WTC11 (cell line): ENCODE data around the gene SLC24A3. TPM values are rescaled to one million over a fixed set of nuclear protein-coding genes. Genes with fewer than 3 reads are reported as not detected.

Source experiments
- ATAC-seq: fragments of 200-7000 bp; cut with Tn5 transposase; 2 replicates; pipeline ENCODE4 v1.10.0; 2021; ENCODE audit warnings: mild to moderate bottlenecking, moderate library complexity
- CTCF ChIA-PET: fragments of 300-600 bp; sonication (Branson Sonifier 250); formaldehyde crosslinking; loops from one replicate; lab custom pipeline; 2021; ENCODE audit warnings: antibody characterized with exemption; lab: Charles Lee
- POLR2A ChIA-PET: fragments of 350-600 bp; sonication (Branson Sonifier 250); formaldehyde crosslinking; loops from one replicate; lab custom pipeline; 2021; ENCODE audit warnings: antibody characterized with exemption; lab: Charles Lee
- DNase-seq: peaks from one replicate; pipeline ENCODE4 v3.0.0; 2021; ENCODE audit warnings: low spot score
- H3K27ac Mint-ChIP-seq: 2 replicates; pipeline ENCODE4 v1.8.0; 2021; ENCODE audit warnings: mixed read lengths
- H3K27me3 Mint-ChIP-seq: 2 replicates; pipeline ENCODE4 v1.8.0; 2021; ENCODE audit warnings: low read depth, mild to moderate bottlenecking, moderate library complexity, mixed read lengths
- H3K36me3 Mint-ChIP-seq: 2 replicates; pipeline ENCODE4 v1.8.0; 2021; ENCODE audit warnings: mixed read lengths
- H3K4me1 Mint-ChIP-seq: 2 replicates; pipeline ENCODE4 v1.8.0; 2022; ENCODE audit warnings: mixed read lengths
- H3K4me3 Mint-ChIP-seq: 2 replicates; pipeline ENCODE4 v1.8.0; 2021; ENCODE audit warnings: mild to moderate bottlenecking, moderate library complexity, mixed read lengths
- H3K9me3 Mint-ChIP-seq: 2 replicates; pipeline ENCODE4 v1.8.0; 2021; ENCODE audit warnings: mixed read lengths
- ATF3 ChIP-seq: sonication (generic); formaldehyde crosslinking; conservative IDR thresholded peaks from 2 replicates; pipeline ENCODE4 v1.8.1; 2022; ENCODE audit warnings: mild to moderate bottlenecking, missing genetic modification reagents
- E2F5 ChIP-seq: sonication (generic); formaldehyde crosslinking; IDR thresholded peaks from 2 replicates; pipeline ENCODE4 v1.8.1; 2022; ENCODE audit warnings: mild to moderate bottlenecking, moderate library complexity, missing genetic modification reagents
- ESRRA ChIP-seq: sonication (generic); formaldehyde crosslinking; IDR thresholded peaks from 2 replicates; pipeline ENCODE4 v1.8.1; 2022; ENCODE audit warnings: mild to moderate bottlenecking, missing genetic modification reagents, borderline replicate concordance
- FOXP1 ChIP-seq: sonication (generic); formaldehyde crosslinking; IDR thresholded peaks from 2 replicates; pipeline ENCODE4 v1.8.0; 2022; ENCODE audit warnings: missing genetic modification reagents, mild to moderate bottlenecking, moderate library complexity, borderline replicate concordance
- GABPB1 ChIP-seq: sonication (generic); formaldehyde crosslinking; IDR thresholded peaks from 2 replicates; pipeline ENCODE4 v1.8.1; 2023; ENCODE audit warnings: mild to moderate bottlenecking, missing genetic modification reagents
- JAZF1 ChIP-seq: fragments of 250-450 bp; sonication (Bioruptor Pico); IDR thresholded peaks from 2 replicates; pipeline ENCODE4 v1.9.0; 2021; ENCODE audit warnings: moderate library complexity, mild to moderate bottlenecking, inconsistent platforms
- MXD4 ChIP-seq: fragments of 250-450 bp; sonication (Bioruptor Pico); IDR thresholded peaks from 2 replicates; pipeline ENCODE4 v1.8.0; 2021; ENCODE audit warnings: mild to moderate bottlenecking, moderate library complexity, borderline replicate concordance
- NR3C1 ChIP-seq: sonication (generic); formaldehyde crosslinking; conservative IDR thresholded peaks from 2 replicates; pipeline ENCODE4 v1.8.1; 2023; ENCODE audit warnings: low read depth, mild to moderate bottlenecking, missing genetic modification reagents
- SMAD3 ChIP-seq: sonication (generic); formaldehyde crosslinking; IDR thresholded peaks from 2 replicates; pipeline ENCODE4 v1.8.0; 2022; ENCODE audit warnings: missing genetic modification reagents, mild to moderate bottlenecking, borderline replicate concordance
- ZNF263 ChIP-seq: sonication (generic); formaldehyde crosslinking; IDR thresholded peaks from 2 replicates; pipeline ENCODE4 v1.8.1; 2022; ENCODE audit warnings: low read depth, mild to moderate bottlenecking, moderate library complexity, missing genetic modification reagents
- ZNF396 ChIP-seq: fragments of 250-450 bp; sonication (Bioruptor Pico); IDR thresholded peaks from 2 replicates; pipeline ENCODE4 v1.8.0; 2021; ENCODE audit warnings: mild to moderate bottlenecking, moderate library complexity, borderline replicate concordance
- ZNF671 ChIP-seq: fragments of 250-450 bp; sonication (Bioruptor Pico); IDR thresholded peaks from 2 replicates; pipeline ENCODE4 v1.8.0; 2021; ENCODE audit warnings: mild to moderate bottlenecking
- total RNA-seq: library from RNA; stranded (reverse); gene quantifications from 3 replicates; pipeline ENCODE4 v1.2.3, GENCODE V29; 2021
- TF ChIP-seq, protein P1 (sequence below): sonication (generic); formaldehyde crosslinking; IDR thresholded peaks from 2 replicates; pipeline ENCODE4 v1.8.1; 2023; ENCODE audit warnings: mild to moderate bottlenecking, missing genetic modification reagents, moderate library complexity
- TF ChIP-seq, protein P2 (sequence below): sonication (generic); formaldehyde crosslinking; IDR thresholded peaks from 2 replicates; pipeline ENCODE4 v1.8.0; 2023; ENCODE audit warnings: missing genetic modification reagents
- TF ChIP-seq, protein P3 (sequence below): fragments of 250-450 bp; sonication (Bioruptor Pico); conservative IDR thresholded peaks from 2 replicates; pipeline ENCODE4 v1.9.0; 2021; ENCODE audit warnings: mild to moderate bottlenecking
- TF ChIP-seq, protein P4 (sequence below): fragments of 250-450 bp; sonication (Bioruptor Pico); IDR thresholded peaks from 2 replicates; pipeline ENCODE4 v1.8.0; 2021; ENCODE audit warnings: mild to moderate bottlenecking

SLC24A3 gene
- total RNA-seq, 1 experiment from 2014 or later: 5.7 TPM

- TF ChIP-seq ESRRA (CRISPR knock-in tag): no peak
- TF ChIP-seq, protein P1, sequence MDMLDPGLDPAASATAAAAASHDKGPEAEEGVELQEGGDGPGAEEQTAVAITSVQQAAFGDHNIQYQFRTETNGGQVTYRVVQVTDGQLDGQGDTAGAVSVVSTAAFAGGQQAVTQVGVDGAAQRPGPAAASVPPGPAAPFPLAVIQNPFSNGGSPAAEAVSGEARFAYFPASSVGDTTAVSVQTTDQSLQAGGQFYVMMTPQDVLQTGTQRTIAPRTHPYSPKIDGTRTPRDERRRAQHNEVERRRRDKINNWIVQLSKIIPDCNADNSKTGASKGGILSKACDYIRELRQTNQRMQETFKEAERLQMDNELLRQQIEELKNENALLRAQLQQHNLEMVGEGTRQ (CRISPR knock-in tag): no peak
- TF ChIP-seq, protein P2, sequence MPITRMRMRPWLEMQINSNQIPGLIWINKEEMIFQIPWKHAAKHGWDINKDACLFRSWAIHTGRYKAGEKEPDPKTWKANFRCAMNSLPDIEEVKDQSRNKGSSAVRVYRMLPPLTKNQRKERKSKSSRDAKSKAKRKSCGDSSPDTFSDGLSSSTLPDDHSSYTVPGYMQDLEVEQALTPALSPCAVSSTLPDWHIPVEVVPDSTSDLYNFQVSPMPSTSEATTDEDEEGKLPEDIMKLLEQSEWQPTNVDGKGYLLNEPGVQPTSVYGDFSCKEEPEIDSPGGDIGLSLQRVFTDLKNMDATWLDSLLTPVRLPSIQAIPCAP (CRISPR knock-in tag): no peak
- no peak for TF ChIP-seq ZNF263
- TF ChIP-seq JAZF1 (CRISPR knock-in tag): no peak
- TF ChIP-seq, protein P3, sequence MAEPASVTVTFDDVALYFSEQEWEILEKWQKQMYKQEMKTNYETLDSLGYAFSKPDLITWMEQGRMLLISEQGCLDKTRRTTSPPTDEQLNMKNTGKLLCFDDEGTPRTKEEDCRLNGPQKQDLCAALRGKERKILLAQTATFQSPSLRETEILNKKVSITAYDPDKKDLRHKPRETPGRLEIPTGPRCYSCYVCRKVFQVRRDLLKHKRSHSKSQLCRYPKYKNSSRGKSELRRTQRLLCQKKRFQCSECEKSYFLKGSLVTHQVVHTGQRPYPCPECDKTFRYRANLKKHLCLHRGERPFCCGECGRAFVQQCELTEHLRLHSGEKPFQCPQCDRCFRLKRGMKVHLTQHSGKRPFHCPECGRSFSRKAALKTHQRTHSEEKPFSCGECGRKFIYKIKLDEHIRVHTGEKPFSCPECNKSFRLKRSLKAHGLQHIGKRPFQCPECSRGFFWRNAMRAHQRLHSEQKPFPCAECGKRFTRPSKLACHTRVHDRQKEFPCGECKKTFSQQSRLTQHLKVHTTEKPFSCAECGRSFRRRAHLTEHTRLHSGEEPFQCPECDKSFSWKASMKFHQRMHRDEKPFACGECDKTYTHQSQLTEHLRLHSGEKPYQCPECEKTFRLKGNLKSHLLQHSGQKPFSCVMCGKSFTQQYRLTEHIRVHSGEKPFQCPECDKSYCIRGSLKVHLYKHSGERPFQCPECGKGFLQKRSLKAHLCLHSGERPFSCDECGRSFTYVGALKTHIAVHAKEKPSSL (CRISPR knock-in tag): no peak
- no peak for TF ChIP-seq ZNF671 (CRISPR knock-in tag)
- H3K36me3 Mint-ChIP-seq: no peaks in the 10 kb centered on the region
- peak overlapping the region; percentile 65 for H3K4me3 Mint-ChIP-seq
- no peak for DNase-seq
- no peak for ATAC-seq
- H3K9me3 Mint-ChIP-seq: no peaks in the 10 kb centered on the region
- no peak overlapping the region for H3K27ac Mint-ChIP-seq
- peaks cover 18% of the 10 kb centered on the region for H3K27me3 Mint-ChIP-seq
- CTCF ChIA-PET: interaction anchor here (0.6 to 2.3 kb wide), 10 partner anchors 30 to 415 kb away, joined by 3 to 21 read pairs (median 4); no protein-coding TSS in a partner anchor
- POLR2A ChIA-PET: interaction anchor here (0.5 to 0.6 kb wide), 2 partner anchors 338 to 1759 kb away, joined by 3 read pairs; no protein-coding TSS in a partner anchor
- peaks cover 61% of the 10 kb centered on the region for H3K4me1 Mint-ChIP-seq
Observed at GRCh38 chr20:19213946-19214490, 1.6 kb downstream of the SLC24A3 start.

DNA sequence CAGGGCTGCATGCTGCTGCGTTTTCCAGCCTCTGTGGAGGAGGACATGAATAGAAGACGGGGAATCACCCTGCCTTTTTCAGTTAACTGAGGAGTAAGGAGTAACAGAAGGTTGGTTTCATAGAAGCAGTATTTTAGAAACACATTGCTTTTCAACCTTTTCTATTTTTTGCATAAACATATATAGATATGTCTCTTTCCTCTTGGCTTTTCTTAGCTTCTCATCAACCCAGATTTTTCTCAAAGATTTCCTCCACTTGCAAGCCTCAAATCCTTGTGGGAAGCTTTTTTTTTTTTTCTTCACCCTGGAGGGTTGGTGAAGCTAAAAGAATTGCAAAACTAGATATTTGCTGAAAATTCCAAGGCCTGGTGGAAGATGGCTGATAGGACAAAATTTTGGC is 6.0 kb downstream of the SLC24A3 start:
- TF ChIP-seq, protein P1 (CRISPR knock-in tag): no peak
- TF ChIP-seq, protein P4, sequence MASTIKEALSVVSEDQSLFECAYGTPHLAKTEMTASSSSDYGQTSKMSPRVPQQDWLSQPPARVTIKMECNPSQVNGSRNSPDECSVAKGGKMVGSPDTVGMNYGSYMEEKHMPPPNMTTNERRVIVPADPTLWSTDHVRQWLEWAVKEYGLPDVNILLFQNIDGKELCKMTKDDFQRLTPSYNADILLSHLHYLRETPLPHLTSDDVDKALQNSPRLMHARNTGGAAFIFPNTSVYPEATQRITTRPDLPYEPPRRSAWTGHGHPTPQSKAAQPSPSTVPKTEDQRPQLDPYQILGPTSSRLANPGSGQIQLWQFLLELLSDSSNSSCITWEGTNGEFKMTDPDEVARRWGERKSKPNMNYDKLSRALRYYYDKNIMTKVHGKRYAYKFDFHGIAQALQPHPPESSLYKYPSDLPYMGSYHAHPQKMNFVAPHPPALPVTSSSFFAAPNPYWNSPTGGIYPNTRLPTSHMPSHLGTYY: no peak
- no peak for TF ChIP-seq NR3C1 (CRISPR knock-in tag)
- no peak for TF ChIP-seq ATF3
- no peak for TF ChIP-seq FOXP1 (CRISPR knock-in tag)
- TF ChIP-seq GABPB1 (CRISPR knock-in tag): no peak
- no peak for TF ChIP-seq MXD4 (CRISPR knock-in tag)
- TF ChIP-seq SMAD3 (CRISPR knock-in tag): no peak
- TF ChIP-seq E2F5 (CRISPR knock-in tag): no peak
- no peak for TF ChIP-seq ZNF396

More for the DNA sequence above, 6.0 kb downstream of the SLC24A3 start:
- DNase-seq: no peak
- CTCF ChIA-PET: interaction anchor here (1.1 to 1.6 kb wide), 2 partner anchors 13 to 16 kb away, joined by 3 to 4 read pairs; no protein-coding TSS in a partner anchor
- POLR2A ChIA-PET: no interaction called here
- ATAC-seq: no peak
- Mint-ChIP-seq H3K9me3 (no peaks in the 10 kb centered on the region), H3K4me1 (peaks cover 43% of the 10 kb centered on the region), H3K4me3 (no peak overlapping the region), H3K36me3 (no peaks in the 10 kb centered on the region), H3K27me3 (peaks cover 14% of the 10 kb centered on the region), H3K27ac (no peak overlapping the region)
